ENCODE measurements around the gene CFAP52. TPM values are rescaled to one million over a fixed set of nuclear protein-coding genes. Genes with fewer than 3 reads are reported as not detected.

The CFAP52 gene
- total RNA-seq, 1 experiment from 2014 or later, result not detected

DNA sequence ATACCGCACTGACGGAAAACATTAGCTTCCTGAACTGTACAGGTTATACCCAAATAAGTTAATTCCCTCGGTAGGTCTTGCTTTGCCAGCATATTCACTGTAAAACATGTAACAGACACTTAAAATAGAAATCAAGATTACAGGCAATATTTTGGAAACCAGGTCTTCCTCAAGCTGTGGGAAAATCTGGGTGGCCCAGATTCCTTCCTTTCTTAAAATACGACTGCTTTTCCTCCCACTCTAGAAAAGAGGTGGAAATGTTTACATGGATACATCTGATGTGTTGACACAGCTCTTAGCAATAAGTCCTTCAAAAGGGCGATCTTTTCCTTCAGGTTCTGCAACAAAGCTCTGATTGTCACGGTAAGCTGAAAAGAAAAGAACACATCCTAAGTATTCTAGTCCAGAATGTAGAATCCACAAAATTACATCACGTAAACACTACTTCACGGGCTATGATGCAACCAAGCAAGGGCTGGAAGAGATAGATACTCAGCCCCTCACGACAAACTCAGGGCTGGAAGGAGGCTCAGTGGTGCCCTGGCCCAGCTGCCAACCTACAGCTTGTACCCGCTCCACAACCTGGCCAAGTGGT, 19.2 kb upstream of the CFAP52 start:
- Histone ChIP-seq H3K9ac (ENCODE audit: extremely low read depth, insufficient read length, low read length) (no peak overlapping the region), H2AK5ac (ENCODE audit: insufficient read length, low read length) (no peak overlapping the region), H3K23ac (ENCODE audit: insufficient read length, low read depth, low read length) (no peak overlapping the region), H2AFZ (ENCODE audit: low read length) (no peak overlapping the region), H2BK20ac (ENCODE audit: low read depth, low read length, poor library complexity, severe bottlenecking) (no peak overlapping the region), H3K4me1 (ENCODE audit: insufficient read depth, low read length) (no peaks in the 10 kb centered on the region), H3K79me2 (ENCODE audit: insufficient read depth, low read length) (no peaks in the 10 kb centered on the region), H3K4me2 (ENCODE audit: insufficient read depth, insufficient read length, low read length) (no peak overlapping the region), H3K18ac (ENCODE audit: insufficient read length, low read depth, low read length) (no peak overlapping the region), H3K23me2 (ENCODE audit: insufficient read length, low read depth, low read length, poor library complexity, severe bottlenecking) (no peaks in the 10 kb centered on the region), H3K27me3 (ENCODE audit: insufficient read depth, low read length) (no peaks in the 10 kb centered on the region), H3K27ac (ENCODE audit: insufficient read length, low read depth, low read length) (no peak overlapping the region), H2BK12ac (ENCODE audit: insufficient read length, low read depth, low read length) (no peak overlapping the region), H3K14ac (ENCODE audit: insufficient read depth, low read length) (no peak overlapping the region), H4K91ac (ENCODE audit: insufficient read length, low read depth, low read length) (no peak overlapping the region), H4K8ac (replicated peaks; ENCODE audit: insufficient read length, low read depth, low read length) (no peak overlapping the region), H2BK15ac (ENCODE audit: low read depth, low read length) (no peak overlapping the region), H2BK120ac (ENCODE audit: low read depth, low read length, poor library complexity, severe bottlenecking) (no peak overlapping the region), H2BK5ac (ENCODE audit: insufficient read length, low read length) (no peak overlapping the region), H3K9me3 (ENCODE audit: control insufficient read depth, low read depth, low read length) (no peaks in the 10 kb centered on the region), H3K79me1 (ENCODE audit: insufficient read depth, low read depth, low read length, poor library complexity, severe bottlenecking) (no peaks in the 10 kb centered on the region), H3K4ac (ENCODE audit: low read depth, low read length) (no peak overlapping the region), H4K5ac (ENCODE audit: insufficient read length, low read depth, low read length) (no peak overlapping the region), H3T11ph (ENCODE audit: low read length) (no peak overlapping the region), H4K20me1 (ENCODE audit: control insufficient read depth, insufficient read depth, insufficient read length) (no peaks in the 10 kb centered on the region), H3K56ac (ENCODE audit: insufficient read length, low read depth, low read length) (no peak overlapping the region)
- TF ChIP-seq, protein P1, sequence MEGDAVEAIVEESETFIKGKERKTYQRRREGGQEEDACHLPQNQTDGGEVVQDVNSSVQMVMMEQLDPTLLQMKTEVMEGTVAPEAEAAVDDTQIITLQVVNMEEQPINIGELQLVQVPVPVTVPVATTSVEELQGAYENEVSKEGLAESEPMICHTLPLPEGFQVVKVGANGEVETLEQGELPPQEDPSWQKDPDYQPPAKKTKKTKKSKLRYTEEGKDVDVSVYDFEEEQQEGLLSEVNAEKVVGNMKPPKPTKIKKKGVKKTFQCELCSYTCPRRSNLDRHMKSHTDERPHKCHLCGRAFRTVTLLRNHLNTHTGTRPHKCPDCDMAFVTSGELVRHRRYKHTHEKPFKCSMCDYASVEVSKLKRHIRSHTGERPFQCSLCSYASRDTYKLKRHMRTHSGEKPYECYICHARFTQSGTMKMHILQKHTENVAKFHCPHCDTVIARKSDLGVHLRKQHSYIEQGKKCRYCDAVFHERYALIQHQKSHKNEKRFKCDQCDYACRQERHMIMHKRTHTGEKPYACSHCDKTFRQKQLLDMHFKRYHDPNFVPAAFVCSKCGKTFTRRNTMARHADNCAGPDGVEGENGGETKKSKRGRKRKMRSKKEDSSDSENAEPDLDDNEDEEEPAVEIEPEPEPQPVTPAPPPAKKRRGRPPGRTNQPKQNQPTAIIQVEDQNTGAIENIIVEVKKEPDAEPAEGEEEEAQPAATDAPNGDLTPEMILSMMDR (conservative IDR thresholded peaks at IDR 0.05), result no peak
- no CpG with 5 or more reads among the region's 10 CpGs for WGBS (ENCODE audit: extremely low coverage, insufficient read length, low lambda C conversion rate)
- Mint-ChIP-seq H3K4me1 (no peaks in the 10 kb centered on the region), H3K36me3 (ENCODE audit: insufficient read depth in 1 of 3, low read depth in 3 of 3) (peaks cover 0 to 1% (median 0%) of the 10 kb centered on the region in 3 experiments; a peak in 1 of 7 replicates), H3K4me3 (no peak overlapping the region; a peak in 1 of 5 replicates), H3K9me3 (no peaks in the 10 kb centered on the region), H3K27me3 (ENCODE audit: low read depth) (no peaks in the 10 kb centered on the region), H3K27ac (peak overlapping the region in 1 of 3 experiments; percentile 12; a peak in 1 of 7 replicates)
- DNase-seq, result no peak

Data from H9 (cell line).